HL-60 (cell line): ENCODE data around the gene KRT2.

Experiments used
- DNase-seq, 2 experiments: peaks; one replicate each; pipeline ENCODE4 v3.0.0-alpha.2; 2010 to 2020; ENCODE audit warnings: low read depth in 1 of 2, low spot score in 1 of 2
- H3K27ac ChIP-seq: fragments of 250-450 bp; sonication (Bioruptor Pico); replicated peaks from 2 replicates; pipeline ENCODE4 v1.5.1; 2020; ENCODE audit warnings: mild to moderate bottlenecking, moderate library complexity
- H3K27me3 ChIP-seq: fragments of 250-450 bp; sonication (Bioruptor Pico); 2 replicates; pipeline ENCODE4 v1.5.1; 2021; ENCODE audit warnings: mild to moderate bottlenecking, moderate library complexity; ENCODE audit not compliant: insufficient read depth, poor library complexity, severe bottlenecking
- H3K4me3 ChIP-seq: replicated peaks from 2 replicates; pipeline ENCODE4 v1.5.1; 2011; ENCODE audit warnings: mild to moderate bottlenecking, control low read depth, low read length; ENCODE audit not compliant: insufficient read depth
- CTCF ChIP-seq: IDR thresholded peaks from one replicate; pipeline ENCODE4 v1.5.1; 2011; ENCODE audit warnings: low read length, control low read depth, inconsistent platforms; ENCODE audit not compliant: insufficient read depth
- GABPA ChIP-seq: IDR thresholded peaks from 2 replicates; pipeline ENCODE4 v1.6.1; 2012; ENCODE audit warnings: low read depth
- POLR2AphosphoS5 ChIP-seq: IDR thresholded peaks from 2 replicates; pipeline ENCODE4 v1.6.1; 2012; ENCODE audit warnings: low read depth
- REST ChIP-seq: IDR thresholded peaks from 2 replicates; pipeline ENCODE4 v1.6.1; 2012; ENCODE audit warnings: low read depth; ENCODE audit not compliant: insufficient replicate concordance
- SPI1 ChIP-seq: IDR thresholded peaks from 2 replicates; pipeline ENCODE4 v1.6.1; 2012; ENCODE audit warnings: low read depth, mild to moderate bottlenecking, borderline replicate concordance

The KRT2 gene

GRCh38 chr12:52660934-52661499 lies 9.0 kb upstream of the KRT2 start:
- Histone ChIP-seq H3K27me3 (peaks cover 2% of the 10 kb centered on the region), H3K27ac (no peak overlapping the region), H3K4me3 (no peak overlapping the region)
- no peak for DNase-seq
- TF ChIP-seq CTCF (no peak), POLR2AphosphoS5 (no peak), REST (no peak), GABPA (no peak), SPI1 (no peak)

GRCh38 chr12:52659951-52660350 lies 7.9 kb upstream of the KRT2 start:
- H3K27me3 ChIP-seq = peaks cover 2% of the 10 kb centered on the region
- DNase-seq = no peak
- no peak for TF ChIP-seq GABPA
- no peak for TF ChIP-seq POLR2AphosphoS5
- no peak for TF ChIP-seq REST
- TF ChIP-seq SPI1 = no peak
- TF ChIP-seq CTCF = no peak
- no peak overlapping the region for H3K27ac ChIP-seq
- H3K4me3 ChIP-seq = no peak overlapping the region

GRCh38 chr12:52659395-52659794 lies 7.4 kb upstream of the KRT2 start:
- H3K27me3 ChIP-seq = peaks cover 2% of the 10 kb centered on the region
- TF ChIP-seq POLR2AphosphoS5 = no peak
- TF ChIP-seq SPI1 = no peak
- no peak for TF ChIP-seq CTCF
- TF ChIP-seq REST = no peak
- no peak for TF ChIP-seq GABPA
- H3K27ac ChIP-seq = no peak overlapping the region
- no peak for DNase-seq
- H3K4me3 ChIP-seq = no peak overlapping the region
